H1 (cell line): ENCODE results near the gene LMBR1. TPM values are rescaled to one million over a fixed set of nuclear protein-coding genes. Genes with fewer than 3 reads are reported as not detected.

ENCODE experiments used
- CTCF ChIA-PET: fragments of 300-600 bp; sonication (Branson Sonifier 250); formaldehyde crosslinking; loops from one replicate; lab custom pipeline; 2021; ENCODE audit not compliant: partially characterized antibody; lab: Charles Lee
- POLR2A ChIA-PET: fragments of 300-600 bp; sonication (Branson Sonifier 250); formaldehyde crosslinking; loops from one replicate; lab custom pipeline; 2021; ENCODE audit warnings: inconsistent platforms; ENCODE audit not compliant: partially characterized antibody; lab: Charles Lee
- DNase-seq, 2 experiments: peaks; one replicate each; pipeline versions ENCODE4 v3.0.0 to v3.0.0-alpha.2; 2010 to 2022; ENCODE audit warnings: low spot score in 2 of 2, low read depth in 1 of 2, mixed read lengths in 1 of 2
- FAIRE-seq: peaks from 2 replicates; lab custom pipeline; 2011; peaks lifted over from hg19 to GRCh38; lab: Jason Lieb, UNC
- H2AFZ ChIP-seq: 2 replicates; pipeline ENCODE4 v1.8.1; 2012; ENCODE audit warnings: low read length, inconsistent platforms
- H2AK5ac ChIP-seq: 2 replicates; pipeline ENCODE4 v1.6.1; 2013; ENCODE audit warnings: low read depth, low read length
- H2BK120ac ChIP-seq: replicated peaks from 2 replicates; pipeline ENCODE3; 2013; ENCODE audit warnings: low read depth, low read length, inconsistent platforms
- H2BK12ac ChIP-seq: 2 replicates; pipeline ENCODE4 v1.6.1; 2013; ENCODE audit warnings: low read depth, low read length
- H2BK15ac ChIP-seq: 2 replicates; pipeline ENCODE4 v1.6.1; 2013; ENCODE audit warnings: low read length
- H2BK20ac ChIP-seq: 2 replicates; pipeline ENCODE4 v1.6.1; 2013; ENCODE audit warnings: low read length
- H2BK5ac ChIP-seq: 2 replicates; pipeline ENCODE4 v1.6.1; 2013; ENCODE audit warnings: low read depth, low read length
- H3K14ac ChIP-seq: 2 replicates; pipeline ENCODE4 v1.6.1; 2013; ENCODE audit warnings: inconsistent platforms; ENCODE audit not compliant: insufficient read length
- H3K18ac ChIP-seq: 2 replicates; pipeline ENCODE4 v1.6.1; 2013; ENCODE audit warnings: low read length; ENCODE audit errors: extremely low read depth
- H3K23ac ChIP-seq: 2 replicates; pipeline ENCODE4 v1.6.1; 2013; ENCODE audit warnings: inconsistent platforms; ENCODE audit not compliant: insufficient read length
- H3K23me2 ChIP-seq: 2 replicates; pipeline ENCODE4 v1.6.1; 2013; ENCODE audit warnings: low read depth, low read length
- H3K27ac ChIP-seq: 2 replicates; pipeline ENCODE4 v1.6.1; 2011; ENCODE audit warnings: low read depth, low read length, inconsistent platforms
- H3K27me3 ChIP-seq, 4 experiments: replicated peaks in 1 of 4; 1 replicate in 1 of 4; 2 replicates in 3 of 4; pipeline versions ENCODE4 v1.6.1 to v1.8.1; 2011 to 2013; ENCODE audit warnings: low read length in 3 of 4, mild to moderate bottlenecking in 3 of 4, inconsistent platforms in 2 of 4, mixed read lengths in 2 of 4, moderate library complexity in 1 of 4; ENCODE audit not compliant: control insufficient read depth in 3 of 4, insufficient read depth in 3 of 4; ENCODE audit errors: extremely low read depth in 1 of 4
- H3K36me3 ChIP-seq, 4 experiments: 2 replicates each; pipeline versions ENCODE4 v1.6.1 to v1.8.1; 2011 to 2013; ENCODE audit warnings: mild to moderate bottlenecking in 4 of 4, low read length in 3 of 4, moderate library complexity in 2 of 4, control low read depth in 1 of 4, inconsistent platforms in 1 of 4; ENCODE audit not compliant: insufficient read depth in 4 of 4, control insufficient read depth in 2 of 4
- H3K4ac ChIP-seq: replicated peaks from 2 replicates; pipeline ENCODE3; 2013; ENCODE audit warnings: low read length, low read depth, mixed read lengths, inconsistent platforms; ENCODE audit not compliant: insufficient read length
- H3K4me1 ChIP-seq, 4 experiments: replicated peaks in 1 of 4; 1 replicate in 1 of 4; 2 replicates in 3 of 4; pipeline versions ENCODE4 v1.6.1 to v1.8.1; 2011 to 2013; ENCODE audit warnings: low read length in 3 of 4, inconsistent platforms in 2 of 4, mixed read lengths in 1 of 4; ENCODE audit not compliant: insufficient read depth in 4 of 4, control insufficient read depth in 3 of 4
- H3K4me2 ChIP-seq, 2 experiments: 2 replicates each; pipeline versions ENCODE4 v1.6.1 to v1.8.1; 2011 to 2013; ENCODE audit warnings: low read depth in 2 of 2, low read length in 2 of 2, control low read depth in 1 of 2, inconsistent platforms in 1 of 2, mild to moderate bottlenecking in 1 of 2; ENCODE audit not compliant: insufficient read depth in 1 of 2
- H3K4me3 ChIP-seq, 4 experiments: fragments of 200-600, 300-600 bp in 1 of 4; sonication (generic), shearing (Covaris generic), sonication (Bioruptor Twin) in 1 of 4; 2 replicates each; pipeline versions ENCODE4 v1.5.1 to v1.8.1; 2011 to 2016; ENCODE audit warnings: low read length in 4 of 4, low read depth in 3 of 4, control low read depth in 2 of 4, inconsistent platforms in 2 of 4, mild to moderate bottlenecking in 2 of 4, mixed read lengths in 1 of 4, moderate library complexity in 1 of 4; ENCODE audit not compliant: insufficient read depth in 2 of 4; ENCODE audit errors: extremely low read depth in 1 of 4
- H3K56ac ChIP-seq: replicated peaks from 2 replicates; pipeline ENCODE3; 2013; ENCODE audit warnings: low read depth, mild to moderate bottlenecking, mixed read lengths, low read length, inconsistent platforms; ENCODE audit not compliant: insufficient read length
- H3K79me1 ChIP-seq: 2 replicates; pipeline ENCODE4 v1.6.1; 2013; ENCODE audit warnings: low read depth, low read length, control low read depth
- H3K79me2 ChIP-seq, 2 experiments: 2 replicates each; pipeline versions ENCODE4 v1.6.1 to v1.8.1; 2012 to 2013; ENCODE audit warnings: low read length in 2 of 2, mild to moderate bottlenecking in 2 of 2, inconsistent platforms in 1 of 2; ENCODE audit not compliant: insufficient read depth in 2 of 2, control insufficient read depth in 1 of 2
- H3K9ac ChIP-seq, 4 experiments: replicated peaks in 1 of 4; 1 replicate in 1 of 4; 2 replicates in 3 of 4; pipeline versions ENCODE4 v1.6.1 to v1.8.1; 2011 to 2013; ENCODE audit warnings: low read depth in 3 of 4, low read length in 3 of 4, control low read depth in 2 of 4, mild to moderate bottlenecking in 2 of 4, moderate library complexity in 2 of 4, inconsistent platforms in 1 of 4; ENCODE audit errors: extremely low read depth in 1 of 4
- H3K9me3 ChIP-seq, 2 experiments: 2 replicates each; pipeline versions ENCODE4 v1.6.1 to v1.8.1; 2012 to 2013; ENCODE audit warnings: mild to moderate bottlenecking in 2 of 2, moderate library complexity in 2 of 2, control low read depth in 1 of 2, inconsistent platforms in 1 of 2, low read depth in 1 of 2, low read length in 1 of 2, mixed read lengths in 1 of 2; ENCODE audit not compliant: insufficient read depth in 2 of 2
- H4K20me1 ChIP-seq, 2 experiments: replicated peaks in 1 of 2; 2 replicates each; pipeline versions ENCODE3 to v1.8.1; 2011 to 2013; ENCODE audit warnings: inconsistent platforms in 2 of 2, low read length in 2 of 2, mild to moderate bottlenecking in 1 of 2; ENCODE audit not compliant: insufficient read depth in 2 of 2, control insufficient read depth in 1 of 2
- H4K5ac ChIP-seq: 2 replicates; pipeline ENCODE4 v1.6.1; 2013; ENCODE audit warnings: low read length, low read depth, mixed read lengths, inconsistent platforms; ENCODE audit not compliant: insufficient read length
- H4K8ac ChIP-seq: 2 replicates; pipeline ENCODE4 v1.8.0; 2013; ENCODE audit warnings: mild to moderate bottlenecking, moderate library complexity, low read length, inconsistent platforms; ENCODE audit not compliant: insufficient read depth; ENCODE audit errors: extremely low read depth
- H4K91ac ChIP-seq: replicated peaks from 2 replicates; pipeline ENCODE3; 2013; ENCODE audit warnings: low read length, mixed read lengths, inconsistent platforms; ENCODE audit not compliant: insufficient read length
- ASH2L ChIP-seq: fragments of 200-600, 300-600 bp; sonication (generic); IDR thresholded peaks from one replicate; pipeline ENCODE4 v1.7.1; 2017; ENCODE audit warnings: low read length
- CBX8 ChIP-seq: fragments of 300-800, 300-1000 bp; sonication (generic); IDR thresholded peaks from 2 replicates; pipeline ENCODE4 v1.7.1; 2016; ENCODE audit warnings: low read depth, low read length, borderline replicate concordance
- CHD2 ChIP-seq: IDR thresholded peaks from 2 replicates; pipeline ENCODE4 v1.6.1; 2012; ENCODE audit warnings: low read length, improper control_type of control experiment
- CREB1 ChIP-seq: IDR thresholded peaks from 2 replicates; pipeline ENCODE4 v1.6.1; 2012; ENCODE audit warnings: inconsistent platforms
- EZH2 ChIP-seq: fragments of 200-600 bp; sonication (generic); IDR thresholded peaks from 2 replicates; pipeline ENCODE4 v1.7.1; 2012; ENCODE audit warnings: low read depth, mild to moderate bottlenecking, moderate library complexity, low read length, inconsistent platforms; ENCODE audit not compliant: severe bottlenecking
- GABPA ChIP-seq: IDR thresholded peaks from 2 replicates; pipeline ENCODE4 v1.6.1; 2011; ENCODE audit warnings: mild to moderate bottlenecking, low read length, moderate library complexity, borderline replicate concordance; ENCODE audit not compliant: insufficient read depth
- GTF2F1 ChIP-seq: IDR thresholded peaks from 2 replicates; pipeline ENCODE4 v1.6.1; 2012; ENCODE audit warnings: low read depth, low read length, improper control_type of control experiment, borderline replicate concordance
- JUN ChIP-seq: IDR thresholded peaks from 2 replicates; pipeline ENCODE4 v1.6.1; 2011; ENCODE audit warnings: low read depth, mild to moderate bottlenecking, improper control_type of control experiment, low read length
- KDM4A ChIP-seq: IDR thresholded peaks from one replicate; pipeline ENCODE4 v1.7.1; 2012; ENCODE audit warnings: low read depth, mild to moderate bottlenecking, moderate library complexity, low read length, inconsistent platforms; ENCODE audit not compliant: severe bottlenecking
- POLR2AphosphoS5 ChIP-seq: IDR thresholded peaks from 2 replicates; pipeline ENCODE4 v1.6.1; 2011; ENCODE audit warnings: low read depth, low read length
- RBBP5 ChIP-seq: IDR thresholded peaks from 2 replicates; pipeline ENCODE4 v1.7.1; 2012; ENCODE audit warnings: low read depth, mild to moderate bottlenecking, inconsistent platforms, low read length, moderate library complexity, borderline replicate concordance
- SIRT6 ChIP-seq: IDR thresholded peaks from one replicate; pipeline ENCODE4 v1.7.1; 2012; ENCODE audit warnings: low read length, inconsistent platforms
- SIX5 ChIP-seq: IDR thresholded peaks from 2 replicates; pipeline ENCODE4 v1.6.1; 2011; ENCODE audit warnings: mild to moderate bottlenecking, low read depth, low read length
- TEAD4 ChIP-seq: IDR thresholded peaks from 2 replicates; pipeline ENCODE4 v1.6.1; 2012; ENCODE audit warnings: low read depth, low read length, inconsistent platforms, mixed read lengths
- USF2 ChIP-seq: IDR thresholded peaks from 2 replicates; pipeline ENCODE4 v1.6.1; 2011; ENCODE audit warnings: low read length, improper control_type of control experiment
- WGBS, 2 experiments: shearing (Covaris generic) in 1 of 2; methylation state at CpG; one replicate each; pipeline versions ENCODE4 v1.1.6 to v1.1.7; 2013 to 2015; ENCODE audit warnings: low lambda C conversion rate in 2 of 2, mixed read lengths in 2 of 2, inconsistent platforms in 1 of 2, low coverage in 1 of 2, missing lambda C conversion rate in 1 of 2; ENCODE audit not compliant: insufficient replicate concordance in 2 of 2, insufficient coverage in 1 of 2, insufficient read length in 1 of 2; ENCODE audit errors: extremely low coverage in 1 of 2, missing lambda C conversion rate in 1 of 2; 5-methylcytosine and 5-hydroxymethylcytosine counted together
- polyA plus RNA-seq, 7 experiments: library from polyadenylated mRNA; depleted of rRNA in 3 of 7; stranded (reverse) in 5 of 7; unstranded in 2 of 7; fragments of >200 nt in 5 of 7; fragments of 200-250 nt in 2 of 7; gene quantifications; 1 replicate in 5 of 7; 2 replicates in 1 of 7; 4 replicates in 1 of 7; pipeline versions ENCODE4 v1.2.1 to v1.2.3, GENCODE V29; 2011 to 2013; ENCODE audit warnings: missing spikeins in 2 of 7, mixed read lengths in 2 of 7
- total RNA-seq: library from RNA; stranded (reverse); fragmentation: NEBNext Ultra II Directional; extraction: Animal tissue kit (Norgen Biotek cat#: 25700); gene quantifications from 2 replicates; pipeline ENCODE4 v1.2.1, GENCODE V29; 2021

LMBR1 gene
- total and polyA plus RNA-seq, 2 of the 8 experiments (the other 6 are each of a cell fraction or from before 2014, with no cell fraction given) = 15.1 to 70.4 TPM

GRCh38 chr7:156773966-156774365 lies 119.0 kb downstream of the LMBR1 start:
- Histone ChIP-seq H4K20me1 (peaks cover 0 to 2% of the 10 kb centered on the region in 2 experiments), H3K79me1 (no peaks in the 10 kb centered on the region)

More at GRCh38 chr7:156773966-156774365, 119.0 kb downstream of the LMBR1 start:
- H2BK12ac ChIP-seq = no peak overlapping the region
- H3K27ac ChIP-seq = no peak overlapping the region
- no peak overlapping the region for H4K91ac ChIP-seq
- no peak for FAIRE-seq
- H3K14ac ChIP-seq = no peak overlapping the region
- TF ChIP-seq CBX8 (no peak), CREB1 (no peak), JUN (no peak), GTF2F1 (no peak), EZH2 (no peak), TEAD4 (no peak), SIX5 (no peak), RBBP5 (no peak), USF2 (no peak), GABPA (no peak), SIRT6 (no peak), POLR2AphosphoS5 (no peak), ASH2L (no peak), CHD2 (no peak), KDM4A (no peak)
- TF ChIP-seq, all 59 proteins: peak for 0
- no peak overlapping the region for H3K4me2 ChIP-seq
- peaks cover 0 to 2% (median 0%) of the 10 kb centered on the region in 4 experiments; a peak in 1 of 7 replicates for H3K27me3 ChIP-seq
- H3K79me2 ChIP-seq = no peaks in the 10 kb centered on the region
- no peak overlapping the region for H2BK5ac ChIP-seq
- no peak overlapping the region for H2BK120ac ChIP-seq
- no peak overlapping the region for H2AK5ac ChIP-seq
- no peak overlapping the region for H3K4ac ChIP-seq
- H3K18ac ChIP-seq = no peak overlapping the region
- ChIA-PET POLR2A (no interaction called here), CTCF (no interaction called here)
- no peak overlapping the region for H4K8ac ChIP-seq
- peaks cover 0 to 4% (median 2%) of the 10 kb centered on the region in 4 experiments; a peak in 3 of 7 replicates for H3K4me1 ChIP-seq
- no peak overlapping the region for H3K4me3 ChIP-seq
- no peak overlapping the region for H2AFZ ChIP-seq
- 96% methylated on average over 1 of the region's 1 CpG; no CpG with 5 or more reads in 1 of the 2 experiments for WGBS, 2 experiments
- H3K36me3 ChIP-seq = peaks cover 0 to 2% (median 0%) of the 10 kb centered on the region in 4 experiments; a peak in 1 of 8 replicates
- no peaks in the 10 kb centered on the region for H3K9me3 ChIP-seq
- H3K23me2 ChIP-seq = no peaks in the 10 kb centered on the region; the same call in 1 of the 2 replicates
- H2BK15ac ChIP-seq = no peak overlapping the region
- no peak for DNase-seq
- H2BK20ac ChIP-seq = no peak overlapping the region
- H3K9ac ChIP-seq = no peak overlapping the region
- H4K5ac ChIP-seq = no peak overlapping the region
- no peak overlapping the region for H3K56ac ChIP-seq
- no peak overlapping the region for H3K23ac ChIP-seq
